IMR-90 (cell line): ENCODE data around the gene TLCD2. TPM values are rescaled to one million over a fixed set of nuclear protein-coding genes. Genes with fewer than 3 reads are reported as not detected.

Source experiments
- ATAC-seq: fragments of 200-7000 bp; cut with Tn5 transposase; 2 replicates; pipeline ENCODE4 v1.9.1; 2020; ENCODE audit warnings: low read depth, mild to moderate bottlenecking, moderate library complexity
- BruUV-seq: library from RNA; stranded (reverse); fragments of 400-500 nt; replicated peaks from 2 replicates; lab custom pipeline; 2021; lab: Mats Ljungman, UMichigan
- CTCF ChIA-PET: fragments of 300-600 bp; formaldehyde crosslinking; extraction: SDS; loops from one replicate; lab custom pipeline; 2021; ENCODE audit warnings: antibody characterized with exemption; lab: Yijun Ruan, JAX
- POLR2A ChIA-PET: fragments of 300-600 bp; sonication (Branson Sonifier 250); formaldehyde crosslinking; loops from one replicate; lab custom pipeline; 2022; ENCODE audit warnings: antibody characterized with exemption; ENCODE audit not compliant: unreplicated experiment; lab: Charles Lee
- DNase-seq: peaks from one replicate; pipeline ENCODE4 v3.0.0; 2013
- H2AFZ ChIP-seq: replicated peaks from 2 replicates; pipeline ENCODE3; 2013; ENCODE audit warnings: low read length, mild to moderate bottlenecking; ENCODE audit not compliant: poor library complexity
- H2AK5ac ChIP-seq: 2 replicates; pipeline ENCODE4 v1.6.1; 2013; ENCODE audit warnings: low read depth, low read length, inconsistent platforms
- H2AK9ac ChIP-seq: replicated peaks from 2 replicates; pipeline ENCODE3; 2013; ENCODE audit warnings: mild to moderate bottlenecking, low read depth, low read length, moderate library complexity; ENCODE audit not compliant: poor library complexity
- H2BK120ac ChIP-seq: 2 replicates; pipeline ENCODE4 v1.6.1; 2013; ENCODE audit warnings: low read depth, low read length, inconsistent platforms
- H2BK15ac ChIP-seq: 3 replicates; pipeline ENCODE4 v1.6.1; 2013; ENCODE audit warnings: low read depth, low read length, inconsistent platforms
- H2BK20ac ChIP-seq: 2 replicates; pipeline ENCODE4 v1.6.1; 2013; ENCODE audit warnings: low read depth, mild to moderate bottlenecking, inconsistent platforms, low read length, moderate library complexity
- H2BK5ac ChIP-seq: 2 replicates; pipeline ENCODE4 v1.6.1; 2013; ENCODE audit warnings: mild to moderate bottlenecking, low read depth, low read length, inconsistent platforms; ENCODE audit not compliant: poor library complexity, severe bottlenecking
- H3K14ac ChIP-seq: replicated peaks from 2 replicates; pipeline ENCODE4 v1.6.1; 2013; ENCODE audit warnings: low read depth, low read length, inconsistent platforms
- H3K18ac ChIP-seq: 2 replicates; pipeline ENCODE4 v1.6.1; 2013; ENCODE audit warnings: low read depth, low read length, control low read depth
- H3K23ac ChIP-seq: 2 replicates; pipeline ENCODE4 v1.6.1; 2013; ENCODE audit warnings: low read depth, low read length, inconsistent platforms
- H3K27ac ChIP-seq: 2 replicates; pipeline ENCODE4 v1.5.1; 2013; ENCODE audit warnings: mild to moderate bottlenecking, control low read depth, low read length; ENCODE audit not compliant: insufficient read depth
- H3K27me3 ChIP-seq: 2 replicates; pipeline ENCODE4 v1.6.1; 2013; ENCODE audit warnings: low read length; ENCODE audit not compliant: control insufficient read depth, insufficient read depth
- H3K36me3 ChIP-seq: 2 replicates; pipeline ENCODE4 v1.6.1; 2013; ENCODE audit warnings: low read length, mixed read lengths; ENCODE audit not compliant: control insufficient read depth, insufficient read depth
- H3K4ac ChIP-seq: 2 replicates; pipeline ENCODE4 v1.6.1; 2013; ENCODE audit warnings: low read depth, low read length, inconsistent platforms
- H3K4me1 ChIP-seq: 2 replicates; pipeline ENCODE4 v1.6.1; 2013; ENCODE audit warnings: low read length, mixed read lengths; ENCODE audit not compliant: control insufficient read depth, insufficient read depth
- H3K4me2 ChIP-seq: 2 replicates; pipeline ENCODE4 v1.6.1; 2013; ENCODE audit warnings: low read depth, mild to moderate bottlenecking, control low read depth, low read length, moderate library complexity
- H3K4me3 ChIP-seq: 2 replicates; pipeline ENCODE4 v1.5.1; 2013; ENCODE audit warnings: low read depth, mild to moderate bottlenecking, control low read depth, low read length, moderate library complexity; ENCODE audit not compliant: insufficient read depth
- H3K56ac ChIP-seq: 2 replicates; pipeline ENCODE4 v1.6.1; 2013; ENCODE audit warnings: low read length, inconsistent platforms; ENCODE audit not compliant: insufficient read depth; ENCODE audit errors: extremely low read depth
- H3K79me1 ChIP-seq, 2 experiments: 2 replicates each; pipeline ENCODE4 v1.6.1; 2013; ENCODE audit warnings: low read length in 2 of 2, inconsistent platforms in 1 of 2, low read depth in 1 of 2
- H3K9ac ChIP-seq: 2 replicates; pipeline ENCODE4 v1.6.1; 2013; ENCODE audit warnings: low read depth, low read length, control low read depth
- H3K9me1 ChIP-seq: 2 replicates; pipeline ENCODE4 v1.6.1; 2013; ENCODE audit warnings: low read length, inconsistent platforms; ENCODE audit not compliant: insufficient read depth
- H3K9me3 ChIP-seq: 2 replicates; pipeline ENCODE4 v1.6.1; 2013; ENCODE audit warnings: low read length; ENCODE audit not compliant: control insufficient read depth, insufficient read depth
- H4K20me1 ChIP-seq: 2 replicates; pipeline ENCODE4 v1.6.1; 2013; ENCODE audit warnings: low read length, inconsistent platforms; ENCODE audit not compliant: insufficient read depth
- H4K5ac ChIP-seq: 2 replicates; pipeline ENCODE4 v1.6.1; 2013; ENCODE audit warnings: mild to moderate bottlenecking, low read depth, low read length, control low read depth
- H4K8ac ChIP-seq, 2 experiments: 2 replicates each; pipeline ENCODE4 v1.6.1; 2013; ENCODE audit warnings: low read depth in 2 of 2, low read length in 2 of 2, control low read depth in 1 of 2, inconsistent platforms in 1 of 2
- H4K91ac ChIP-seq: 2 replicates; pipeline ENCODE4 v1.6.1; 2013; ENCODE audit warnings: low read depth, low read length, inconsistent platforms; ENCODE audit not compliant: insufficient read depth
- CEBPB ChIP-seq: IDR thresholded peaks from 2 replicates; pipeline ENCODE4 v1.6.1; 2012; ENCODE audit warnings: low read depth, low read length, improper control_type of control experiment
- CHD1 ChIP-seq: IDR thresholded peaks from 2 replicates; pipeline ENCODE4 v1.6.1; 2012; ENCODE audit warnings: low read depth, low read length, improper control_type of control experiment
- MAFK ChIP-seq: IDR thresholded peaks from 2 replicates; pipeline ENCODE4 v1.6.1; 2012; ENCODE audit warnings: low read depth, low read length, improper control_type of control experiment
- NFE2L2 ChIP-seq: fragments of 150-350 bp; IDR thresholded peaks from 2 replicates; pipeline ENCODE4 v1.6.1; 2016; ENCODE audit warnings: low read depth, mild to moderate bottlenecking, low read length
- POLR2A ChIP-seq: IDR thresholded peaks from 2 replicates; pipeline ENCODE4 v1.6.1; 2012; ENCODE audit warnings: mild to moderate bottlenecking, low read depth, low read length
- RAD21 ChIP-seq: IDR thresholded peaks from 2 replicates; pipeline ENCODE4 v1.6.1; 2012; ENCODE audit warnings: low read length, improper control_type of control experiment
- RCOR1 ChIP-seq: IDR thresholded peaks from 2 replicates; pipeline ENCODE4 v1.6.1; 2012; ENCODE audit warnings: mild to moderate bottlenecking, low read length, improper control_type of control experiment; ENCODE audit not compliant: insufficient replicate concordance
- RFX5 ChIP-seq: IDR thresholded peaks from 2 replicates; pipeline ENCODE4 v1.8.0; 2012; ENCODE audit warnings: low read depth, mild to moderate bottlenecking, low read length, moderate library complexity
- SMC3 ChIP-seq: fragments of 150-350 bp; IDR thresholded peaks from 2 replicates; pipeline ENCODE4 v1.6.1; 2016; ENCODE audit warnings: low read depth, mild to moderate bottlenecking, antibody characterized with exemption, low read length, moderate library complexity
- WGBS, 2 experiments: methylation state at CpG; one replicate each; pipeline versions ENCODE4 v1.1.5 to v1.1.7; 2013; ENCODE audit warnings: missing lambda C conversion rate in 2 of 2; ENCODE audit not compliant: insufficient read length in 1 of 2; ENCODE audit errors: extremely low coverage in 2 of 2; 5-methylcytosine and 5-hydroxymethylcytosine counted together
- dilution Hi-C: fragments of 300-500 bp; cut with HindIII; formaldehyde crosslinking; loops from one replicate; pipeline ENCODE4 v1.14.3; 2018; ENCODE audit warnings: low sequenced_read_pairs; ENCODE audit not compliant: unreplicated experiment
- in situ Hi-C: fragments of 300-500 bp; cut with MboI; formaldehyde crosslinking; loops from 3 replicates; pipeline ENCODE4 v1.14.3; 2019; ENCODE audit warnings: low sequenced_read_pairs, inconsistent platforms, mixed read lengths
- intact Hi-C: fragments of 100-400 bp; cut with micrococcal nuclease; formaldehyde crosslinking; loops from 2 replicates; pipeline ENCODE4 v1.10.0; 2022
- polyA plus RNA-seq, 3 experiments: library from polyadenylated mRNA; depleted of rRNA; stranded (reverse); fragments of >200 nt; gene quantifications; 2 replicates each; pipeline ENCODE4 v1.2.3, GENCODE V29; 2012; ENCODE audit warnings: low replicate concordance in 1 of 3
- total RNA-seq: library from RNA; depleted of rRNA; stranded (reverse); fragments of >200 nt; gene quantifications from 2 replicates; pipeline ENCODE4 v1.2.3, GENCODE V29; 2012
- TF ChIP-seq, protein P1 (sequence below): fragments of 150-350 bp; IDR thresholded peaks from 2 replicates; pipeline ENCODE4 v1.6.1; 2017; ENCODE audit warnings: mild to moderate bottlenecking, antibody characterized with exemption, low read length, low read depth

The TLCD2 gene
- total and polyA plus RNA-seq, 2 of the 4 experiments (the other 2 are of a cell fraction): 0.72 to 1.2 TPM

DNA sequence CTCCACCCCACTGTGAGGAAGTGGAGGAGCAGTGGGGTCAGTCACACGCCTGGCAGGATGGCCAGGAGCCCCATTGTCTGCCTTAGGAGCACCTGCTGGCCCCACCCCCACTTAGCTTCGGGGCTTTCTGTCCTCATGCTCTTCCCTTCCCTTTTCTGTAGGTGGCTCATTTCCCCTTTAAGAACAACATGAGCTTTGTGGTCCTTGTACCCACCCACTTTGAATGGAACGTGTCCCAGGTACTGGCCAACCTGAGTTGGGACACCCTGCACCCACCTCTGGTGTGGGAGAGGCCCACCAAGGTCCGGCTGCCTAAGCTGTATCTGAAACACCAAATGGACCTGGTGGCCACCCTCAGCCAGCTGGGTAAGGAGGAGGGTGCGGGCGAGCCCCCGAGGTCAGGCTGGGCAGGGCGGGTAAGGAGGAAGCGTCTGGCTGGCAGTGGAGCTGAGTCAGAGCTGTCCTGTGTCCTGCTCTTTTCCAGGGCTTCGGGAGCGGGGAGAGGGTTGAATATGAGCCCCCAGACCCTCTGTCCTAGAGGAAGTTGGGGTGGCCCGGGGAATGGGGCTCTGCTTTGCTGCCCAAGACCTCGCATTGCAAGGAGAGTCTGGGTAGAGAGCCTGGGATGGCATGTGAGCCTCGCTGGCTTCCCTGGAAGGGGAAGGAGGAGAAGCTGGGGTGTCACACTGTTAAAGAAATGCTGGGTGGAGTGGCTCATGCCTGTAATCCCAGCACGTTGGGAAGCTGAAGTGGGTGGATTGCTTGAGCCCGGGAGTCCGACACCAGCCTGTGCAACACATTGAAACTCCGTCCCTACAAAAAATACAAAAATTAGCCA lies 42.5 kb upstream of the TLCD2 start:
- Histone ChIP-seq H3K27me3 (peaks cover 2% of the 10 kb centered on the region; the same call in 1 of the 2 replicates), H2BK5ac (no peak overlapping the region), H3K4me2 (no peak overlapping the region), H4K20me1 (no peaks in the 10 kb centered on the region), H2AFZ (peak overlapping the region; percentile 5), H3K23ac (no peak overlapping the region), H3K56ac (no peak overlapping the region), H3K79me1 (no peaks in the 10 kb centered on the region), H3K4me3 (no peak overlapping the region), H4K8ac (no peak overlapping the region), H4K91ac (no peak overlapping the region), H3K36me3 (no peaks in the 10 kb centered on the region), H2BK15ac (no peak overlapping the region), H3K9me3 (peaks cover 6% of the 10 kb centered on the region; the same call in 1 of the 2 replicates), H3K27ac (no peak overlapping the region), H4K5ac (no peak overlapping the region), H3K4ac (no peak overlapping the region), H2BK20ac (no peak overlapping the region), H3K14ac (no peak overlapping the region), H3K18ac (no peak overlapping the region), H2AK5ac (no peak overlapping the region), H3K9ac (no peak overlapping the region), H2AK9ac (no peak overlapping the region), H2BK120ac (no peak overlapping the region), H3K4me1 (no peaks in the 10 kb centered on the region), H3K9me1 (no peaks in the 10 kb centered on the region)
- in situ Hi-C loops (no loop called here), dilution Hi-C loops (no loop called here), intact Hi-C loops (no loop called here)
- no peak for DNase-seq
- ChIA-PET POLR2A (no interaction called here), CTCF (interaction anchor here (1.2 kb wide), 1 partner anchor 11 kb away, joined by 3 read pairs; no protein-coding TSS in a partner anchor)
- no peak for TF ChIP-seq RFX5
- no peak for TF ChIP-seq SMC3
- TF ChIP-seq CEBPB: no peak
- TF ChIP-seq, protein P1, sequence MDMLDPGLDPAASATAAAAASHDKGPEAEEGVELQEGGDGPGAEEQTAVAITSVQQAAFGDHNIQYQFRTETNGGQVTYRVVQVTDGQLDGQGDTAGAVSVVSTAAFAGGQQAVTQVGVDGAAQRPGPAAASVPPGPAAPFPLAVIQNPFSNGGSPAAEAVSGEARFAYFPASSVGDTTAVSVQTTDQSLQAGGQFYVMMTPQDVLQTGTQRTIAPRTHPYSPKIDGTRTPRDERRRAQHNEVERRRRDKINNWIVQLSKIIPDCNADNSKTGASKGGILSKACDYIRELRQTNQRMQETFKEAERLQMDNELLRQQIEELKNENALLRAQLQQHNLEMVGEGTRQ: no peak
- no peak for TF ChIP-seq RAD21
- no peak for TF ChIP-seq POLR2A
- no peak for TF ChIP-seq NFE2L2
- TF ChIP-seq RCOR1: no peak
- TF ChIP-seq MAFK: no peak
- TF ChIP-seq CHD1: no peak
- BruUV-seq: no TSS peak
- 70% methylated on average over 6 of the region's 18 CpGs; no CpG with 5 or more reads in 1 of the 2 experiments for WGBS, 2 experiments
- no peak for ATAC-seq
